ENCODE results near the gene CMTM4.

Gene CMTM4

DNA sequence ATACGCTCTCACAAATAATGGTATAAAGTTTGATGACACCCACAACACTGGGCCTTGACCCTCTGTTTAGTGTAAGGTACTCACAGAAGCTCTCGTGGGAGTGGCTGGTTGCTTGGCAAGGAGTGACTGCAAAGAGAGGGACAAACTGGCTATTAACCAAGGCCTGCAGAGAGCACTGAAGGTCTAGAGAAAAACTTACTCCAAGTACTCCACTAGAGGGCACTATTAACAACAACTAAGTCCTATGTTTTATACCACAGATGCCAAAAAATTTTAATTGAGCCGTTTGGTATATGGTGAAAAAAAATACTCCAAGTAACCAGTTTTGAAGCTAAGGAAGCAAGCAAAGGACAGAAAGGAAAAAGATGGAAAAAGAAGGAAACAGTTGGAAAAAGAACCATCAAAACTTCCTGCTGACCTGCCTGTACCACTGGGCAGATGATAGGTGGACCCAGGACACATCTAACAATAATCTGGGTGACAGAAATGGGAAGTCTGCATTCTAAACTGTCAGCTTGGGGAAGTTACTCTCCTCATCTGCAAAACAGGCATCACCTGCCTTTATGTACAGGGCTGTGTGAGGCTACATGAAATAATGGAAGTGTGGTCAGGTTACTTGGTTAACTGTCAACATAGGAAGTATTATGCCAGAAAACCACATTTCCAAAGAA lies 31.7 kb upstream of the CMTM4 start:
- no peak for TF ChIP-seq TSHZ2 (CRISPR knock-in tag; IDR thresholded peaks at IDR 0.05)
- TF ChIP-seq ZNF8 (CRISPR knock-in tag; IDR thresholded peaks at IDR 0.05): no peak
- TF ChIP-seq SNAI2 (CRISPR knock-in tag; IDR thresholded peaks at IDR 0.05): no peak
- no peak for TF ChIP-seq ZFP3 (CRISPR knock-in tag; IDR thresholded peaks at IDR 0.05)
- TF ChIP-seq BACH2 (CRISPR knock-in tag; IDR thresholded peaks at IDR 0.05; ENCODE audit: borderline replicate concordance): no peak
- TF ChIP-seq CSDC2 (CRISPR knock-in tag; IDR thresholded peaks at IDR 0.05): no peak
- TF ChIP-seq GLIS3 (CRISPR knock-in tag; IDR thresholded peaks at IDR 0.05): no peak
- TF ChIP-seq TCF4 (CRISPR knock-in tag; IDR thresholded peaks at IDR 0.05; ENCODE audit: borderline replicate concordance): no peak
- TF ChIP-seq ARNTL (CRISPR knock-in tag; IDR thresholded peaks at IDR 0.05; ENCODE audit: borderline replicate concordance, low read depth): no peak
- TF ChIP-seq ZNF565 (CRISPR knock-in tag; conservative IDR thresholded peaks at IDR 0.05; ENCODE audit: low read depth): no peak
- TF ChIP-seq RARB (CRISPR knock-in tag; IDR thresholded peaks at IDR 0.05): no peak
- TF ChIP-seq ESRRG (CRISPR knock-in tag; IDR thresholded peaks at IDR 0.05): no peak
- no peak for TF ChIP-seq OSR1 (CRISPR knock-in tag; IDR thresholded peaks at IDR 0.05)
- TF ChIP-seq PPARA (CRISPR knock-in tag; IDR thresholded peaks at IDR 0.05; ENCODE audit: borderline replicate concordance): no peak
- TF ChIP-seq PATZ1 (CRISPR knock-in tag; IDR thresholded peaks at IDR 0.05; ENCODE audit: borderline replicate concordance): no peak
- no peak for TF ChIP-seq ISL1 (CRISPR knock-in tag; IDR thresholded peaks at IDR 0.05)
- no peak for TF ChIP-seq POU6F1 (CRISPR knock-in tag; IDR thresholded peaks at IDR 0.05; ENCODE audit: borderline replicate concordance, low read depth)
- peak; percentile 93 for ATAC-seq

- no peak for TF ChIP-seq POU6F1 (CRISPR knock-in tag; IDR thresholded peaks at IDR 0.05; ENCODE audit: borderline replicate concordance, low read depth)
- TF ChIP-seq ISL1 (CRISPR knock-in tag; IDR thresholded peaks at IDR 0.05): no peak
- TF ChIP-seq ZFP3 (CRISPR knock-in tag; IDR thresholded peaks at IDR 0.05): no peak
- TF ChIP-seq PATZ1 (CRISPR knock-in tag; IDR thresholded peaks at IDR 0.05; ENCODE audit: borderline replicate concordance): no peak
- no peak for TF ChIP-seq CSDC2 (CRISPR knock-in tag; IDR thresholded peaks at IDR 0.05)
- TF ChIP-seq ESRRG (CRISPR knock-in tag; IDR thresholded peaks at IDR 0.05): no peak
- TF ChIP-seq BACH2 (CRISPR knock-in tag; IDR thresholded peaks at IDR 0.05; ENCODE audit: borderline replicate concordance): no peak
- no peak for TF ChIP-seq TOX (CRISPR knock-in tag; IDR thresholded peaks at IDR 0.05; ENCODE audit: borderline replicate concordance)
- TF ChIP-seq ZC3H10 (CRISPR knock-in tag; IDR thresholded peaks at IDR 0.05): no peak
- TF ChIP-seq CREB5 (CRISPR knock-in tag; IDR thresholded peaks at IDR 0.05; ENCODE audit: low read depth): no peak
- TF ChIP-seq TCF4 (CRISPR knock-in tag; IDR thresholded peaks at IDR 0.05; ENCODE audit: borderline replicate concordance): no peak
- no peak for TF ChIP-seq ZNF565 (CRISPR knock-in tag; conservative IDR thresholded peaks at IDR 0.05; ENCODE audit: low read depth)
- TF ChIP-seq, protein P1, sequence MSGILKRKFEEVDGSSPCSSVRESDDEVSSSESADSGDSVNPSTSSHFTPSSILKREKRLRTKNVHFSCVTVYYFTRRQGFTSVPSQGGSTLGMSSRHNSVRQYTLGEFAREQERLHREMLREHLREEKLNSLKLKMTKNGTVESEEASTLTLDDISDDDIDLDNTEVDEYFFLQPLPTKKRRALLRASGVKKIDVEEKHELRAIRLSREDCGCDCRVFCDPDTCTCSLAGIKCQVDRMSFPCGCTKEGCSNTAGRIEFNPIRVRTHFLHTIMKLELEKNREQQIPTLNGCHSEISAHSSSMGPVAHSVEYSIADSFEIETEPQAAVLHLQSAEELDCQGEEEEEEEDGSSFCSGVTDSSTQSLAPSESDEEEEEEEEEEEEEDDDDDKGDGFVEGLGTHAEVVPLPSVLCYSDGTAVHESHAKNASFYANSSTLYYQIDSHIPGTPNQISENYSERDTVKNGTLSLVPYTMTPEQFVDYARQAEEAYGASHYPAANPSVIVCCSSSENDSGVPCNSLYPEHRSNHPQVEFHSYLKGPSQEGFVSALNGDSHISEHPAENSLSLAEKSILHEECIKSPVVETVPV (CRISPR knock-in tag; IDR thresholded peaks at IDR 0.05): no peak
- no peak for ATAC-seq
Observed at GRCh38 chr16:66720766-66721165, 24.2 kb upstream of the CMTM4 start.
